ENCODE measurements around the gene PYGO1.

PYGO1 gene

GRCh38 chr15:55588070-55588814 is at the start of gene PYGO1:
Gene PYGO1 (minus strand): TSS chr15:55588345. CDS start chr15:55587883, 462 bp downstream.
- TF ChIP-seq POLR2A (IDR thresholded peaks at IDR 0.05; ENCODE audit: extremely low read depth, insufficient read length) (no peak), MYC (IDR thresholded peaks at IDR 0.05; ENCODE audit: low read depth, low read length) (no peak), CTCF (IDR thresholded peaks at IDR 0.05; ENCODE audit: low read depth, low read length) (no peak), MAX (IDR thresholded peaks at IDR 0.05; ENCODE audit: low read depth, low read length) (no peak)
- DNase-seq (ENCODE audit: low read depth) = peak; percentile 75
- H3K4me3 ChIP-seq (ENCODE audit: low read depth, low read length) = no peak within 1 kb of the TSS

- no peak overlapping the region for H3K4me3 ChIP-seq (ENCODE audit: low read depth, low read length)
- TF ChIP-seq POLR2A (IDR thresholded peaks at IDR 0.05; ENCODE audit: extremely low read depth, insufficient read length) = no peak
- no peak for TF ChIP-seq MYC (IDR thresholded peaks at IDR 0.05; ENCODE audit: low read depth, low read length)
- no peak for TF ChIP-seq CTCF (IDR thresholded peaks at IDR 0.05; ENCODE audit: low read depth, low read length)
- TF ChIP-seq MAX (IDR thresholded peaks at IDR 0.05; ENCODE audit: low read depth, low read length) = no peak
- no peak for DNase-seq (ENCODE audit: low read depth)
Observed at GRCh38 chr15:55637086-55637485, 48.9 kb upstream of the PYGO1 start.

GRCh38 chr15:55633731-55634130 is 45.6 kb upstream of the PYGO1 start:
- no peak for DNase-seq (ENCODE audit: low read depth)

GRCh38 chr15:55632434-55632833 is 44.3 kb upstream of the PYGO1 start:
- no peak for TF ChIP-seq POLR2A (IDR thresholded peaks at IDR 0.05; ENCODE audit: extremely low read depth, insufficient read length)
- no peak for TF ChIP-seq CTCF (IDR thresholded peaks at IDR 0.05; ENCODE audit: low read depth, low read length)
- no peak for TF ChIP-seq MYC (IDR thresholded peaks at IDR 0.05; ENCODE audit: low read depth, low read length)
- no peak for TF ChIP-seq MAX (IDR thresholded peaks at IDR 0.05; ENCODE audit: low read depth, low read length)
- no peak overlapping the region for H3K4me3 ChIP-seq (ENCODE audit: low read depth, low read length)
- no peak for DNase-seq (ENCODE audit: low read depth)

More at GRCh38 chr15:55633731-55634130, 45.6 kb upstream of the PYGO1 start:
- no peak overlapping the region for H3K4me3 ChIP-seq (ENCODE audit: low read depth, low read length)
- no peak for TF ChIP-seq POLR2A (IDR thresholded peaks at IDR 0.05; ENCODE audit: extremely low read depth, insufficient read length)
- TF ChIP-seq MAX (IDR thresholded peaks at IDR 0.05; ENCODE audit: low read depth, low read length) = no peak
- TF ChIP-seq MYC (IDR thresholded peaks at IDR 0.05; ENCODE audit: low read depth, low read length) = no peak
- TF ChIP-seq CTCF (IDR thresholded peaks at IDR 0.05; ENCODE audit: low read depth, low read length) = no peak

GRCh38 chr15:55630858-55631257 is 42.7 kb upstream of the PYGO1 start:
- H3K4me3 ChIP-seq (ENCODE audit: low read depth, low read length) = no peak overlapping the region
- TF ChIP-seq POLR2A (IDR thresholded peaks at IDR 0.05; ENCODE audit: extremely low read depth, insufficient read length) = no peak
- no peak for TF ChIP-seq MAX (IDR thresholded peaks at IDR 0.05; ENCODE audit: low read depth, low read length)
- no peak for TF ChIP-seq CTCF (IDR thresholded peaks at IDR 0.05; ENCODE audit: low read depth, low read length)
- TF ChIP-seq MYC (IDR thresholded peaks at IDR 0.05; ENCODE audit: low read depth, low read length) = no peak
- no peak for DNase-seq (ENCODE audit: low read depth)
